HG03045 (cell line): ENCODE results near the gene PLXNA4.
"Not testable (repeated sequence)": the region's sequence is repeated elsewhere in the genome, so short reads cannot be mapped to it uniquely, and the experiment has no call there.

Experiments used
- ATAC-seq: cut with Tn5 transposase; IDR thresholded peaks from one replicate; pipeline ENCODE4 v1.9.1; 2021; ENCODE audit warnings: mild to moderate bottlenecking, moderate library complexity; ENCODE audit not compliant: unreplicated experiment

The PLXNA4 gene

DNA sequence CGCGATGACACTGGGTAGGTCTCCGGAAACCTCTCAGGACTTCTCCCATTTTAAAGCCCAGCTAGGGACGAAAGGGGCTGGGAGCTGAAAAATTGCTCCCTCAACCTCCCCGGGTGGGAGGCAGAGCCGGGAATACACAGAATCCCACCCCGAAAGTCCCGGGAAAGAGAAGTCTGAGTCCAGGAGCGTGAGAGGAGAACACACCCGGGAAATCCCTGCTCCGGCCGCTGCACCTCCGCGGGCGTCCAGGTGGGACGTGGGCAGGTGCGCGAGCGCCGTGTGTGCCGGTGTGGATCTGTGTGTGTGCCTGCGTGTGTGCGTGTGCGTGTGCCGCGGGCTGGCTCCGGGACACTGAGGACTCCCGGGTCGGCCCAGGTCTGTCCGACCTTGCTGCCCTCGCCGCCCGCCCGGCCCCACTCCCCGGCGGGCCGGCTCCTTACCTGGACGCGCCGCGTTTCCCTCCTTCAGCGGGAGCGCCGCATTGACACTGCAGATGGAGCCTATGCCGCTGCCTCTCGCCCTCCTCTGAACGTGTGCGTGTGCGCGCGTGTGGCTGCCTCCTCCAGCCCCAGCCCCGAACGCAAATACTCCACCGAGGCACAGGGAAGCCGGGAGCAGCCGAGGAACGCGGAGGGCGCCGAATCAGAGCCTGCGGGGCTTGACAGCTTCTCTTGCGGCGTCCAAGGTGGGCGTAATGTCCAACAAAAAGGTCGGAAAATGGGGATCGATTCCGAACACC, at the start of gene PLXNA4:
Gene PLXNA4, minus strand, starts transcription at position 489 of the 739 bp plus-strand sequence. CDS start 67,777 bp downstream, outside the sequence.
- ATAC-seq: no peak

GRCh38 chr7:132625651-132626050, 49.4 kb upstream of the PLXNA4 start:
- no peak for ATAC-seq

- no peak for ATAC-seq
Observed at GRCh38 chr7:132622081-132622480, 45.8 kb upstream of the PLXNA4 start.

DNA sequence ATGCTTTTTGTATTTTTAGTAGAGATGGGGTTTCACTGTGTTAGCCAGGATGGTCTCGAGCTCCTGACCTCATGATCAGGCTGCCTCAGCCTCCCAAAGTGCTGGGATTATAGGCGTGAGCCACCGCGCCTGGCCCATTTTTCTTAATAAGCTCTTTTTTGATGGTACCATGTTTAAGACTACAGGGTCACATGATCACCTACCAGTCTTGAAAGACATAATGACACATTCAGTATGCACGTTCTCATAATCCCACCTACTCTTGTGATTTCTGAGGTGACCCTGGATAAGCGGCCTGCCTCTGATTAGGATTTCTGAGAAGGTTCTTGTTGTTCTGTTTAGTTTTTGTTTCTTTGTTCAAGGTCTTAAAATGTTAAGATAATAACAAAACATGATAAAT, 43.7 kb upstream of the PLXNA4 start:
- ATAC-seq: no peak

DNA sequence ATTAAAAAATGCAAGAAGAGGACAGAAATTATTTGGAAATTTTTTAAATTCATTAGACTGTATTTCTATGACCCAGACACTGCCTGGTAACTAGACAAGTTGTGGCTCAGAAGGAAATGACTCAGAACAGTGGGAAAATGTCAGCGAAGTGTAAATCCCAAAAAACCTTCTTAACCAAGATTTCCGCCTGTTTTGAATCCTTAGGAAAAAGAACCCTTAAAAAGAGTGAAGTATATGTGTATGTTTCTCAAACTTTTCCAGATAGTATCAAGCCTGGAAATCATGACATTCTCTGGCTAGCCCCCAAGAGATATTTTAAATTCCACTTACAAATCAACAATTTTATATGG, 42.7 kb upstream of the PLXNA4 start:
- ATAC-seq: no peak

DNA sequence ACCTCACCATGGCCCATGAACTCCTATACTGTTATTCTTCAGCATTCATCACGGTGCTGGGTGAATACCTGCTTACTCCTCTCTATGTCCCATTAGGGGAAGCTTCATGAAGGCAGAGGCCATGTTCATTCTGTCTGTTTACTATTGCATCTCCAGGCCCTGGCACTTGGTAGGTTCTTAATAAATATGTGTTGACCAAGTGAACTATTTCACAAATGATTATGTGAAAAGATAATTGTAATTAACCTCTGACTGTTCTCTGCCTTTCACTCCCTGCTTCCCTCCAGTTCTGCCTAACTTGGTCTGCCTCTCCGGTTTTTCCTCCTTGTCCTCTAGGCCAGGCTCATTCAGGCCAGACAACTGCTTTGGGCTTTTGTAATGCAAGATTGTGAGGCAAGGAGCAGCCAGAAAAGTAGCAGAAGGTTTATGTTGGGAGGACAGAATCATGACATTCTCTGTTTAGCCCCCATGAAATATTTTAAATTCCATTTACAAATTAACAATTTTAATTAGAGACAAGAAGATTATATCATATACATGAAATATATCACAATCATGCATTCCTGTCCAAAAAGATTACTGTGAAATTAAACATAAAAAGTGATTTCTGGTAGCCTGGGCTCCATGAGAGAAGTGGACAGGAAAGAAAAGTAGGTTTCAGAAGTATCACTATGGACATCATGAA, 42.1 kb upstream of the PLXNA4 start:
- no peak for ATAC-seq

GRCh38 chr7:132614428-132615318, 38.4 kb upstream of the PLXNA4 start:
- ATAC-seq: no peak

- ATAC-seq: no peak
Observed at GRCh38 chr7:132613737-132614136, 37.5 kb upstream of the PLXNA4 start.

GRCh38 chr7:132610995-132611394, 34.7 kb upstream of the PLXNA4 start:
- ATAC-seq: no peak

DNA sequence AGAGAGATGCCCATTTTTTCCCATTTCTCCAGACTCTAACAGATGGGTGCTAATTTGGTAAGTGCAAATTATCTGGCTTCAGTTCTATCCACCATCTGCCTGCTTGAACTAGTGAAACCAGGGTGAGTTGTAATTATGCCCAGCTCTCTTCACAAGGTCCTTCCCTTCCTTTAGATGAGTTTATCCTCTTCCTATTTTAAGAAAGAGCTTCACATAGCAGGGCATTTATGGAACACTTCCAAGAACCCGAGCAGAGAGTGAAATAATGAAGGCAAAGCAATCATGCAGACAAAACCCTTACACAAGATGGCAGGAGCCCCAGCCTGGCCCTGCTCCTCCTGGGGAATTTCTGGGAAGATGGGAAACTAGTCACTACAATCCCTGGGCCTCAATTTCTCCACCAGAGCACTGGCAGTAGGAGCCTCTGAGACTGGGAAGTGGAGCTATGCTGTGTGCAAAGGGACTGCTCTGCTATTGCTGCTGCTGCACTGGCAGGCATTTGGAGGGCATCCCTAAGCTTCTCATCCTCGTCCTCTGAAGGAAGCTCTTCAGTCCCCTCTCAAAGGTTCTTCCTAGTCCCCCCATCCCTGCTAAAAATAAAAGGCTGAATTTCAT, 33.7 kb upstream of the PLXNA4 start:
- ATAC-seq: no peak

DNA sequence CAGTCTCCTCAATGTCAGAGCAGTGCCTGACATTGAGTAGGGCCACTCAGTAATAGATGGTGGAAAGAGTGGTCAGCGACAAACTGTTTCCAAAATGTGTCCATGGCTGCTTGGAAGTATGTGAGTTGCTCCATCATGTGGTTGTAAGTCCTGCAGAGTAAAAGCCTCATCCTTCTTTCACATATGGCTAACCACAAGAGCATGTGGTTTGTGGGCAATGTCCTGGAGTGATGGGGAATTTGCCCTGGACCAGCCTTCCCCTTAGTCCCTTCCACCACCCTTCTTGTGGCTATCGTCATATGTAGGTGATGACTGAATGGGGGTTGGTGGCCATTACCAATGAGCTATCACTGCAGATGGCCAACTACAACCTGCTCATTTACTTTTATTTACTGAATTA, 33.0 kb upstream of the PLXNA4 start:
- no peak for ATAC-seq

GRCh38 chr7:132608523-132608922, 32.3 kb upstream of the PLXNA4 start:
- no peak for ATAC-seq

DNA sequence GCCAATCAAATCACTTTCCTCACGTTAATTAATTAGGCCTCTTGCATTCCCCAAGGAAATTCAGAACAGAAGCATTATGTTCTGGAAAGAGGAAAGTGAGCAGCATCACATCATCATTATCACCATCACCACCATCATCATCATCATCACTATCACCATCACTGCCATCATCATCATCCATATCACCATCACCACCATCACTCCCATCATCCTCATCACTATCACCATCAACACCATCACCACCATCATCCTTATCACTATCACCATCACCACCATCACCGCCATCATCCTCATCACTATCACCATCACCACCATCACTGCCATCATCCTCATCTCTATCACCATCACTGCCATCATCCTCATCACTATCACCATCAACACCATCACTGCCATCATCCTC, 31.4 kb upstream of the PLXNA4 start:
- no peak for ATAC-seq

GRCh38 chr7:132604121-132604520, 27.9 kb upstream of the PLXNA4 start:
- ATAC-seq: no peak

GRCh38 chr7:132603220-132603833, 27.1 kb upstream of the PLXNA4 start:
- no peak for ATAC-seq

GRCh38 chr7:132601783-132602182, 25.5 kb upstream of the PLXNA4 start:
- ATAC-seq: no peak

DNA sequence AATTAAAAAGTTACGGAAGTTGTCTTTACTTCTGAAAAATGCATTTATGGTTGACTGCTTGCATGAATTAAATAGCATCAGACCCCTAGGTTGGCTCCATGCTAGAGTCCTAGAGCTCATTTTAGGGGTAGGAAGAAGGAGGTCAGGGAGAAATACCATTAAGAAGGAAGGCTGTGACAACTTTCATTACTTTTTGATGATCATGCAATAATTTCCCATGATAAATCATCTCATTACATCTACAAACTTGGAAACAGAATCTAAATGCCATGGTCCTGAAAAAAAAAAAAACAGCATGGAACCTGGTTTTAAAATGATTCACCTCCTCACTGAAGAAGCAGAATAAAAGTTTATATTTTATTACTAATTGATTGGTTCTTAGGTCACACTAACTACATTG, 20.3 kb upstream of the PLXNA4 start:
- ATAC-seq: no peak

GRCh38 chr7:132594741-132595140, 18.5 kb upstream of the PLXNA4 start:
- ATAC-seq: not testable (repeated sequence)

DNA sequence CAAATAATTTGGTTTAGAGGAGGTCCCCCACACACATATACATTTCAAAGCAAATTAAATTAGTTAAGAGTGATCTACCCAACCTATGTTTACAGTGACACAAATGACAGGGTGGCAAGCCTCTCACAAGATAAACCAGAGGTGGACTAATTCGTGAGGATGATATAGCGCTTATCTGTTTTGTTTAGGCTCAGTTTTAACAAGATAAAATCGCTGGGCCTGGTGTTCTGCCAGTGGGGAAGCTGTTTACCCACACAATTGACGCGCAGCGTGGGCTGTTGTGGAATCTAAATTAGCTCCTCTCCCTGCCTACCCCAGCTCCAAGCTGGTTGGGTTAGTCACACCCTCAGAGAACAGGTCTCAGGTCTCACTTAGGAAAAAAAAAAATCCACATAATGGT, 16.7 kb upstream of the PLXNA4 start:
- no peak for ATAC-seq

DNA sequence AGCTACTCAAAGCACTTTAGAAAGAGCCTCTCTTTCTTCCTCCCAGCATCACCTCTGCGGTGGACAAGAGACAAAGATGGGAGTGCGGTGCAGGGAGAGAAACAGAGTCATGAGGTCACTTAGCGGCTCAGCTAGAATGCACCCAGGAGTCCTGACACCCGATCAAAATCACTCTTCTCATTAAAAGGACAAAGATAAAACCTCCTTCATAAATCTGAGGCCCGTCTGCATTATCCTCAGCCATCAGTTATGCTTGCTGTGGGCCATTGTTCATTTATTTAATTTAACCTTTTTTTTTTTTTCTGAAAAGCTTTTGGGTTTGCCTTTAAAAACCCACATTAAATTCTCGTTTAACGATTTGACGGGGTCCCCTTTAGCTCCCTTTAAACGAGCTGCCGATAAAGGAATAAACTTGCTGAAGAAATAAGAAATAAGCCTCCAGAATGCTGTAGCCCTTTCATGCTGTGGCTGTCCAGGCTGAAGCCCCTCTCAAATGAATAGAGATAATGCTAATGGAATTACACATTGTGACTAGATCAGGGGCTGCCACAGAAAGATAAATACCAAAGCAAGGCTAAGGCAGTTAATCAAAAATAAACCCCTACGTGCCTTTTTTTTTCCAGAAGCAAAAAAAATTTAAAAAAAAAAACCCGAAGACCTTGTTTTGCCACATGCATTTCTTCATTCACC, 16.1 kb upstream of the PLXNA4 start:
- no peak for ATAC-seq
